Natural killer cell (primary cell): ENCODE data around the gene ADAMTSL1. TPM values are rescaled to one million over a fixed set of nuclear protein-coding genes. Genes with fewer than 3 reads are reported as not detected.

Source experiments
- ATAC-seq, 3 donors: fragments of 150-1000 bp in 2 of 3; fragments of 200-7000 bp in 1 of 3; cut with Tn5 transposase; 1 replicate in 1 of 3; 2 replicates in 2 of 3; pipeline ENCODE4 v1.10.0; 2021; ENCODE audit warnings: mild to moderate bottlenecking in 2 of 3, moderate library complexity in 2 of 3
- DNase-seq, 2 donors: peaks; one replicate each; pipeline versions ENCODE4 v3.0.0 to v3.0.0-alpha.2; 2013 to 2021; ENCODE audit warnings: mixed read lengths in 1 of 2
- H3K27ac ChIP-seq: one replicate; pipeline ENCODE4 v1.5.1; 2013; ENCODE audit warnings: mild to moderate bottlenecking, low read length
- H3K27me3 ChIP-seq: one replicate; pipeline ENCODE4 v1.6.1; 2013; ENCODE audit warnings: low read length; ENCODE audit not compliant: control insufficient read depth, insufficient read depth
- H3K36me3 ChIP-seq: one replicate; pipeline ENCODE4 v1.6.1; 2013; ENCODE audit warnings: low read length; ENCODE audit not compliant: control insufficient read depth, insufficient read depth
- H3K4me1 ChIP-seq: one replicate; pipeline ENCODE4 v1.6.1; 2013; ENCODE audit warnings: low read length; ENCODE audit not compliant: control insufficient read depth, insufficient read depth
- H3K4me3 ChIP-seq: one replicate; pipeline ENCODE4 v1.5.1; 2013; ENCODE audit warnings: low read length
- H3K9me3 ChIP-seq: one replicate; pipeline ENCODE4 v1.6.1; 2013; ENCODE audit warnings: low read length; ENCODE audit not compliant: control insufficient read depth, insufficient read depth
- H3K27ac Mint-ChIP-seq, 2 donors: one replicate each; pipeline ENCODE4 v1.8.0; 2022; ENCODE audit warnings: mild to moderate bottlenecking in 2 of 2, mixed read lengths in 2 of 2, moderate library complexity in 1 of 2
- H3K27me3 Mint-ChIP-seq, 2 donors: one replicate each; pipeline ENCODE4 v1.8.0; 2022; ENCODE audit warnings: low read depth in 2 of 2, mixed read lengths in 2 of 2
- H3K36me3 Mint-ChIP-seq: one replicate; pipeline ENCODE4 v1.8.0; 2022; ENCODE audit warnings: mixed read lengths
- H3K4me1 Mint-ChIP-seq, 2 donors: one replicate each; pipeline ENCODE4 v1.8.0; 2022; ENCODE audit warnings: mixed read lengths in 2 of 2
- H3K4me3 Mint-ChIP-seq: one replicate; pipeline ENCODE4 v1.8.0; 2022; ENCODE audit warnings: mild to moderate bottlenecking, moderate library complexity, mixed read lengths
- H3K9me3 Mint-ChIP-seq, 2 donors: one replicate each; pipeline ENCODE4 v1.8.0; 2022; ENCODE audit warnings: mixed read lengths in 2 of 2
- CTCF ChIP-seq: fragments of 200-600 bp; IDR thresholded peaks from one replicate; pipeline ENCODE4 v1.8.0; 2022; ENCODE audit warnings: antibody characterized with exemption
- WGBS: methylation state at CpG from one replicate; pipeline ENCODE4 v1.1.7; 2013; ENCODE audit warnings: missing lambda C conversion rate; ENCODE audit not compliant: insufficient coverage; 5-methylcytosine and 5-hydroxymethylcytosine counted together
- intact Hi-C: fragments of 100-400 bp; cut with micrococcal nuclease; formaldehyde crosslinking; loops from one replicate; pipeline ENCODE4 v1.14.2; 2022
- total RNA-seq, 4 donors: library from RNA; stranded (reverse); fragments of 120-200 nt in 1 of 4; gene quantifications; one replicate each; pipeline versions ENCODE4 v1.2.3 to v1.2.4, GENCODE V29; 2013 to 2022

The ADAMTSL1 gene
- total RNA-seq, 3 donors from 2014 or later (not counting 1 experiment from before 2014, with no cell fraction given): not detected

- ATAC-seq: no peak
Observed at GRCh38 chr9:18910916-18911315, 437.0 kb downstream of the ADAMTSL1 start.

GRCh38 chr9:18911714-18912342 lies 437.9 kb downstream of the ADAMTSL1 start:
- no peaks in the 10 kb centered on the region for H3K36me3 Mint-ChIP-seq
- TF ChIP-seq CTCF: no peak
- no peak overlapping the region for H3K4me3 ChIP-seq
- H3K4me1 ChIP-seq: no peaks in the 10 kb centered on the region
- peaks cover 7 to 21% of the 10 kb centered on the region in 2 donors for H3K27me3 Mint-ChIP-seq
- H3K9me3 Mint-ChIP-seq: no peaks in the 10 kb centered on the region
- ATAC-seq (no peak), DNase-seq (no peak)
- H3K27ac ChIP-seq: no peak overlapping the region
- no peaks in the 10 kb centered on the region for H3K4me1 Mint-ChIP-seq
- H3K4me3 Mint-ChIP-seq: no peak overlapping the region
- no peak overlapping the region for H3K27ac Mint-ChIP-seq
- intact Hi-C loops: no loop called here
- H3K9me3 ChIP-seq: no peaks in the 10 kb centered on the region
- 90% methylated on average over 9 of the region's 9 CpGs for WGBS
- no peaks in the 10 kb centered on the region for H3K27me3 ChIP-seq
- no peaks in the 10 kb centered on the region for H3K36me3 ChIP-seq

More at GRCh38 chr9:18910916-18911315, 437.0 kb downstream of the ADAMTSL1 start:
- WGBS: 23% methylated on average over 4 of the region's 6 CpGs
- no peak overlapping the region for H3K27ac ChIP-seq
- Mint-ChIP-seq H3K4me1 (no peaks in the 10 kb centered on the region), H3K27ac (no peak overlapping the region), H3K4me3 (no peak overlapping the region), H3K27me3 (peaks cover 7 to 18% of the 10 kb centered on the region in 2 donors), H3K9me3 (no peaks in the 10 kb centered on the region), H3K36me3 (no peaks in the 10 kb centered on the region)
- no peaks in the 10 kb centered on the region for H3K36me3 ChIP-seq
- DNase-seq: no peak
- no peaks in the 10 kb centered on the region for H3K4me1 ChIP-seq
- no peak overlapping the region for H3K4me3 ChIP-seq
- H3K27me3 ChIP-seq: no peaks in the 10 kb centered on the region
- no peak for TF ChIP-seq CTCF
- no peaks in the 10 kb centered on the region for H3K9me3 ChIP-seq
- intact Hi-C loops: no loop called here

- Mint-ChIP-seq H3K4me1 (no peaks in the 10 kb centered on the region), H3K27me3 (peaks cover 0 to 10% of the 10 kb centered on the region in 2 donors), H3K27ac (no peak overlapping the region), H3K9me3 (no peaks in the 10 kb centered on the region), H3K36me3 (no peaks in the 10 kb centered on the region), H3K4me3 (no peak overlapping the region)
- intact Hi-C loops: no loop called here
- Histone ChIP-seq H3K9me3 (no peaks in the 10 kb centered on the region), H3K36me3 (no peaks in the 10 kb centered on the region), H3K4me3 (no peak overlapping the region), H3K4me1 (no peaks in the 10 kb centered on the region), H3K27ac (no peak overlapping the region), H3K27me3 (no peaks in the 10 kb centered on the region)
- ATAC-seq (no peak), DNase-seq (no peak)
- no peak for TF ChIP-seq CTCF
- WGBS: 72% methylated on average over 4 of the region's 4 CpGs
Observed at GRCh38 chr9:18920141-18921084, 446.5 kb downstream of the ADAMTSL1 start.
